Measurements from ENCODE around the gene PSMA4.

Gene PSMA4

GRCh38 chr15:78540141-78540870 is at the start of gene PSMA4:
Gene PSMA4, plus strand, starts transcription at chr15:78540444. Its CDS starts 1,484 bp downstream, at chr15:78541928.
- TF ChIP-seq CTCF (conservative IDR thresholded peaks at IDR 0.05), result 0 out of 2 replicates have a peak, but pooled peaks have one; percentile 13
- H3K27ac ChIP-seq, result peak within 1 kb of the TSS; percentile 94

- H3K27ac ChIP-seq, result peak overlapping the region; percentile 34
- no peak for TF ChIP-seq CTCF (conservative IDR thresholded peaks at IDR 0.05)
Observed at GRCh38 chr15:78492872-78493271, 47.4 kb upstream of the PSMA4 start.

GRCh38 chr15:78501857-78502256 is 38.4 kb upstream of the PSMA4 start:
- H3K27ac ChIP-seq, result no peak overlapping the region
- TF ChIP-seq CTCF (conservative IDR thresholded peaks at IDR 0.05), result no peak

- H3K27ac ChIP-seq, result no peak overlapping the region
- no peak for TF ChIP-seq CTCF (conservative IDR thresholded peaks at IDR 0.05)
Observed at GRCh38 chr15:78502641-78503040, 37.6 kb upstream of the PSMA4 start.

GRCh38 chr15:78506971-78507830 is 33.0 kb upstream of the PSMA4 start, which contains the start of gene HYKK:
Gene HYKK, plus strand, starts transcription at chr15:78507577. Its CDS starts 5,512 bp downstream, at chr15:78513089.
- peak; percentile 43; the same call in 1 of the 2 replicates for TF ChIP-seq CTCF (conservative IDR thresholded peaks at IDR 0.05)
- peak within 1 kb of the TSS; percentile 72 for H3K27ac ChIP-seq

- peak overlapping the region; percentile 72 for H3K27ac ChIP-seq
- no peak for TF ChIP-seq CTCF (conservative IDR thresholded peaks at IDR 0.05)
Observed at GRCh38 chr15:78507831-78508160, 32.4 kb upstream of the PSMA4 start.

GRCh38 chr15:78508272-78508671 is 32.0 kb upstream of the PSMA4 start:
- peak overlapping the region; percentile 72 for H3K27ac ChIP-seq
- no peak for TF ChIP-seq CTCF (conservative IDR thresholded peaks at IDR 0.05)

Data from VCaP (cell line).